ENCODE measurements around the gene EBF4.
"Not testable (repeated sequence)": the region's sequence is repeated elsewhere in the genome, so short reads cannot be mapped to it uniquely, and the experiment has no call there.

EBF4 gene

DNA sequence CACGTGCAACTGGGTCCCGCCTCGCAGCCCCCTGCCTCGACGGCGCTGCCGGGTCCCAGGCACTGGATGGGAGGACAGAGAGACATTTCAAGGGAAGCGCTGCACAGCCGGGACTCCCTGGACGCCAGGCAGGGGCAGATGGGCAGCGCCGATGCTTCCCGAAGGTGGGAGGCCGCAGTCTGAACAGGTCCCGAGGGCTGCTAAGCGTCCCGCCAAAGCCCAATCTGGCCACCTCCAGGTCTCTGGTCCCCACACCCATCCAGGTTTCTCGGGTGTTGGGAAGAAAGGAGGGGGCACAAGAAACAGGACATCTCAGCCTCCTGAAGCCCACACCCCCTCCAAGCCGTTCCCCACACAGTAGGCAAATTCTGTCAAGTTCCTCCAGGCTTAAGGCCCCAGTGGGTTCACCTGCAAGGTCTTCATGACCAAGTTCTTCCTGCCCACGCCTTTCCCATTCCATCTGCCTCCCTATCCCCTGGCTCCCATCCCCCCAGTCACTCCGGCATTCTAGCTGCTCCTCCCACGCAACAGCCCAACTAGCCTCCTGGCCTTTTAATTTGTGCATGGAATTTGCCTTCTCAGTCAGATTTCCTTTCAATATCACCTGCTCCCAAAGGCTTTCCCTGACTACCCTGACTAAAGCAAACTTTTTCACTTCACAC is 113.2 kb downstream of the EBF4 start:
- TF ChIP-seq, protein P1, sequence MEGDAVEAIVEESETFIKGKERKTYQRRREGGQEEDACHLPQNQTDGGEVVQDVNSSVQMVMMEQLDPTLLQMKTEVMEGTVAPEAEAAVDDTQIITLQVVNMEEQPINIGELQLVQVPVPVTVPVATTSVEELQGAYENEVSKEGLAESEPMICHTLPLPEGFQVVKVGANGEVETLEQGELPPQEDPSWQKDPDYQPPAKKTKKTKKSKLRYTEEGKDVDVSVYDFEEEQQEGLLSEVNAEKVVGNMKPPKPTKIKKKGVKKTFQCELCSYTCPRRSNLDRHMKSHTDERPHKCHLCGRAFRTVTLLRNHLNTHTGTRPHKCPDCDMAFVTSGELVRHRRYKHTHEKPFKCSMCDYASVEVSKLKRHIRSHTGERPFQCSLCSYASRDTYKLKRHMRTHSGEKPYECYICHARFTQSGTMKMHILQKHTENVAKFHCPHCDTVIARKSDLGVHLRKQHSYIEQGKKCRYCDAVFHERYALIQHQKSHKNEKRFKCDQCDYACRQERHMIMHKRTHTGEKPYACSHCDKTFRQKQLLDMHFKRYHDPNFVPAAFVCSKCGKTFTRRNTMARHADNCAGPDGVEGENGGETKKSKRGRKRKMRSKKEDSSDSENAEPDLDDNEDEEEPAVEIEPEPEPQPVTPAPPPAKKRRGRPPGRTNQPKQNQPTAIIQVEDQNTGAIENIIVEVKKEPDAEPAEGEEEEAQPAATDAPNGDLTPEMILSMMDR (IDR thresholded peaks at IDR 0.05; ENCODE audit: insufficient read depth, low read depth, low read length, missing control alignments): no peak
- DNase-seq (ENCODE audit: low read depth): no peak
- H3K4me3 ChIP-seq (ENCODE audit: low read depth, low read length): no peak overlapping the region

DNA sequence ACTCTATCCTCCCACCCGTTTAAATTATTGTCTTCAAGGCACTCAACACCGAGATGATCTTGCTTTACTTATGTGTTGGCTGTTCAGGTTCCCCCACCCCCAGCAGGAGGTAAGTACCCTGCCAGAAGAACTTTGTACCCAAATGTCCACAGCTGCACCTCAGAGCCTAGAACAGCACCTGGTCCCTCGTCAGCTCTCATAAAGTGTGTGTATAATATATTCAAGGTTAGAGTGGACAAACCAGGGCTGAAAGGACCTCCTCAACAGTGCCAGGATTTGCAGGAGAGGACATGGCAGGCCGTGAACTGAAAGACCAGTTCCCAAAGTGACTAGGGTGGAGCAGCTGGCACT is 113.7 kb downstream of the EBF4 start:
- H3K4me3 ChIP-seq (ENCODE audit: low read depth, low read length): no peak overlapping the region
- DNase-seq (ENCODE audit: low read depth): no peak

DNA sequence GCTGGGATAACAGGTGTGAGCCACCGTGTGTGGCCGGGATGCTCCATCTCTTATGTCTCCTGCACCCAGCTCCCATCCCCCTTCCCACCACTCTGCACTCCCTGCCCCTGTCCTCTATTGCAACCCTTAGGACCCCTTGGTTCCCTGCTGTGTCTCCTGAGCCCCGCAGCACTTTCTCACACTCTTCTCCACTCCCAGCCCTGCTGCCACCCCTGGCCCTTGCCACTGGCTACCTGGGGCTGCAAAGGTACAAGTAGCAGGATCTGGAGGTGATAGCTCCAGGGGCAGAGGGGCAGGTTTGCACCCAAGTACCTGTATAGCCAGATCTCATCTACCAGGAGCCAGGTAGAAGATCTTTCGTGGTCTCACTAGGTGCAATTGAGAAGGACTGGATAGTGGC is 114.4 kb downstream of the EBF4 start:
- no peak for DNase-seq (ENCODE audit: low read depth)
- TF ChIP-seq, protein P1 (IDR thresholded peaks at IDR 0.05; ENCODE audit: insufficient read depth, low read depth, low read length, missing control alignments): no peak

More for the DNA sequence above, 113.7 kb downstream of the EBF4 start:
- TF ChIP-seq, protein P1 (IDR thresholded peaks at IDR 0.05; ENCODE audit: insufficient read depth, low read depth, low read length, missing control alignments): no peak

DNA sequence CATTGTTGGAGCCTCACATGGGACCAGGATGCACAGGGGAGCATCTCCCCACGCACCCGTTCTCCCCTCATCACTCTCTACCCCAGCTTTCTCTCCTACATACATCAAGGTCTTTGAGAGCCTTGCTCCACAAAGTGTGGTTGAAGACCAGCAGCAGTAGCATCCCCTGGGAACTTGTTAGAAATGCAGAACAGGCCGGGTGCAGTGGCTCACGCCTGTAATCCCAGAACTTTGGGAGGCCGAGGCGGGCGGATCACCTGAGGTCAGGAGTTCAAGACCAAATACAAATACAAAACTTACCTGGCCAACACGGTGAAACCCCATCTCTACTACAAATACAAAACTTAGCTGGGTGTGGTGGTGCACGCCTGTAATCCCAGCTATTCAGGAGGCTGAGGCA is 115.3 kb downstream of the EBF4 start:
- DNase-seq (ENCODE audit: low read depth); H3K4me3 ChIP-seq (ENCODE audit: low read depth, low read length): not testable (repeated sequence)

More for the DNA sequence above, 114.4 kb downstream of the EBF4 start:
- H3K4me3 ChIP-seq (ENCODE audit: low read depth, low read length): no peak overlapping the region

DNA sequence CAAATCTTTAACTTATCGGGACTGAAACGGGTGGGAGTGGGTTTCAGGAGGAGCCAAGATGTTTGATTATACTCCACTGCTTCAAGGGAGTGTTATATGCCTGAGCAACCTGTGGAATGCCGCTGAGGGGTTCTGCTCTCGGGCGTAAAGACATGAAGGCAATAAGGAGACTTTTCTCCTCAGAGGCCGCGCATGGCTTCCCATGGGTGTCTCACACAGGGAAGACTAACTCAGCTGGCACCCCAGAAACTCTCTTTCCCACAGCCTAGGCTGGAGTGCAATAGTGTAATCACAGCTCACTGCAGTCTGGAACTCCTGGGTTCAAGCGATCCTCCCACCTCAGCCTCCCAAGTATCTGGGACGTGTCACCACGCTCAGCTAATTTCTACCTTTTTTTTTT is 117.1 kb downstream of the EBF4 start:
- H3K4me3 ChIP-seq (ENCODE audit: low read depth, low read length): no peak overlapping the region
- TF ChIP-seq, protein P1 (IDR thresholded peaks at IDR 0.05; ENCODE audit: insufficient read depth, low read depth, low read length, missing control alignments): no peak
- DNase-seq (ENCODE audit: low read depth): no peak

Data from GM12865 (cell line).